GM12874 (cell line): ENCODE data around the gene EVI2A.

Source experiments
- CTCF ChIP-seq: IDR thresholded peaks from 2 replicates; pipeline ENCODE4 v1.5.1; 2011; ENCODE audit warnings: low read depth, mild to moderate bottlenecking, control low read depth, low read length, moderate library complexity; ENCODE audit not compliant: insufficient read depth

The EVI2A gene

GRCh38 chr17:31310886-31311285, 10.5 kb downstream of the EVI2A start:
- no peak for TF ChIP-seq CTCF

- no peak for TF ChIP-seq CTCF
These were observed 11.2 kb downstream of the EVI2A start for GRCh38 chr17:31310260-31310659.

- TF ChIP-seq CTCF: no peak
These were observed 11.9 kb downstream of the EVI2A start for GRCh38 chr17:31309556-31309955.

- no peak for TF ChIP-seq CTCF
These were observed 12.8 kb downstream of the EVI2A start for GRCh38 chr17:31308372-31309334.

GRCh38 chr17:31307640-31308039, 13.8 kb downstream of the EVI2A start:
- no peak for TF ChIP-seq CTCF

GRCh38 chr17:31299624-31300023, 21.8 kb downstream of the EVI2A start:
- no peak for TF ChIP-seq CTCF

- no peak for TF ChIP-seq CTCF
These were observed 24.3 kb downstream of the EVI2A start, which contains the start of gene OMG for GRCh38 chr17:31297090-31297489. TSS of gene OMG (minus strand) at chr17:31297239. CDS start at chr17:31296331, 908 bp downstream.
